HCT116 (cell line): Measurements from ENCODE around the gene SLC2A9. TPM values are rescaled to one million over a fixed set of nuclear protein-coding genes. Genes with fewer than 3 reads are reported as not detected.

ENCODE experiments used
- ATAC-seq: fragments of 200-7000 bp; cut with Tn5 transposase; 2 replicates; pipeline ENCODE4 v1.9.1; 2020; ENCODE audit warnings: mild to moderate bottlenecking, moderate library complexity
- BruUV-seq: library from RNA; stranded (reverse); fragments of 400-500 nt; replicated peaks from 2 replicates; lab custom pipeline; 2021; lab: Mats Ljungman, UMichigan
- CTCF ChIA-PET: fragments of 300-600 bp; sonication (Branson Sonifier 250); formaldehyde crosslinking; loops from one replicate; lab custom pipeline; 2021; ENCODE audit warnings: antibody characterized with exemption; lab: Charles Lee
- POLR2A ChIA-PET: fragments of 300-600, 350-600 bp; sonication (Branson Sonifier 250); formaldehyde crosslinking; loops from one replicate; lab custom pipeline; 2021; ENCODE audit warnings: antibody characterized with exemption; lab: Charles Lee
- RAD21 ChIA-PET, 2 experiments: fragments of 300-600 bp; sonication (Branson Sonifier 250); formaldehyde crosslinking; loops; one replicate each; lab custom pipeline; 2023; ENCODE audit warnings: low total read pairs in 2 of 2; ENCODE audit not compliant: uncharacterized antibody in 2 of 2, unreplicated experiment in 2 of 2, low non-redundant PET in 1 of 2; lab: Charles Lee
- DNase-seq: peaks from one replicate; pipeline ENCODE4 v3.0.0-alpha.2; 2010; ENCODE audit warnings: low read depth, low spot score
- H2AFZ ChIP-seq: fragments of 200-600 bp; shearing (Covaris generic), sonication (generic); 2 replicates; pipeline ENCODE4 v1.6.1; 2017; ENCODE audit warnings: low read depth, mixed run types, mixed read lengths, antibody characterized with exemption, low read length; ENCODE audit not compliant: poor library complexity, severe bottlenecking
- H3K27ac ChIP-seq: 2 replicates; pipeline ENCODE4 v1.5.1; 2012; ENCODE audit warnings: low read depth, low read length
- H3K27me3 ChIP-seq: fragments of 200-600 bp; sonication (generic); 2 replicates; pipeline ENCODE4 v1.6.1; 2016; ENCODE audit warnings: mixed run types, low read length, mixed read lengths; ENCODE audit not compliant: insufficient read depth
- H3K36me3 ChIP-seq, 2 experiments: fragments of 200-500 bp in 1 of 2; fragments of 200-600 bp in 1 of 2; sonication (Bioruptor generic) in 1 of 2; sonication (generic) in 1 of 2; 2 replicates each; pipeline versions ENCODE4 v1.5.1 to v1.6.1; 2014 to 2016; ENCODE audit warnings: low read length in 2 of 2, inconsistent platforms in 1 of 2, mixed read lengths in 1 of 2, mixed run types in 1 of 2; ENCODE audit not compliant: insufficient read depth in 2 of 2, control insufficient read depth in 1 of 2
- H3K4me1 ChIP-seq, 2 experiments: fragments of 200-600 bp in 1 of 2; sonication (generic) in 1 of 2; 2 replicates each; pipeline versions ENCODE4 v1.5.1 to v1.6.1; 2012 to 2017; ENCODE audit warnings: low read length in 2 of 2, inconsistent platforms in 1 of 2, mild to moderate bottlenecking in 1 of 2, mixed read lengths in 1 of 2, mixed run types in 1 of 2, moderate library complexity in 1 of 2; ENCODE audit not compliant: insufficient read depth in 2 of 2, control insufficient read depth in 1 of 2
- H3K4me2 ChIP-seq: fragments of 200-600 bp; sonication (generic); 2 replicates; pipeline ENCODE4 v1.6.1; 2017; ENCODE audit warnings: mixed run types, low read length, mixed read lengths
- H3K4me3 ChIP-seq, 2 experiments: fragments of 200-600 bp in 1 of 2; sonication (generic) in 1 of 2; replicated peaks in 1 of 2; 2 replicates each; pipeline ENCODE4 v1.5.1; 2011 to 2016; ENCODE audit warnings: low read length in 2 of 2, control low read depth in 1 of 2, low read depth in 1 of 2, mild to moderate bottlenecking in 1 of 2, mixed read lengths in 1 of 2, mixed run types in 1 of 2
- H3K79me2 ChIP-seq: fragments of 200-600 bp; sonication (generic); 2 replicates; pipeline ENCODE4 v1.6.1; 2017; ENCODE audit warnings: mild to moderate bottlenecking, mixed run types, low read length, moderate library complexity, mixed read lengths; ENCODE audit not compliant: insufficient read depth
- H3K9ac ChIP-seq: fragments of 200-600 bp; sonication (generic); 2 replicates; pipeline ENCODE4 v1.6.1; 2016; ENCODE audit warnings: low read length, mixed read lengths
- H3K9me2 ChIP-seq: fragments of 200-600 bp; sonication (generic), shearing (Covaris generic); 2 replicates; pipeline ENCODE4 v1.6.1; 2017; ENCODE audit warnings: mixed run types, mild to moderate bottlenecking, moderate library complexity; ENCODE audit not compliant: insufficient read depth
- H3K9me3 ChIP-seq, 2 experiments: fragments of 200-500 bp in 1 of 2; fragments of 200-600 bp in 1 of 2; sonication (Bioruptor generic) in 1 of 2; sonication (generic) in 1 of 2; 2 replicates each; pipeline ENCODE4 v1.6.1; 2014 to 2017; ENCODE audit warnings: low read length in 2 of 2, mixed read lengths in 2 of 2, inconsistent platforms in 1 of 2, low read depth in 1 of 2, mild to moderate bottlenecking in 1 of 2, mixed run types in 1 of 2, moderate library complexity in 1 of 2; ENCODE audit not compliant: control insufficient read depth in 1 of 2, insufficient read depth in 1 of 2
- H4K20me1 ChIP-seq: fragments of 200-600 bp; sonication (generic), shearing (Covaris generic); 2 replicates; pipeline ENCODE4 v1.6.1; 2017; ENCODE audit warnings: mixed run types, mild to moderate bottlenecking, moderate library complexity; ENCODE audit not compliant: insufficient read depth
- CBX3 ChIP-seq: IDR thresholded peaks from 2 replicates; pipeline ENCODE4 v1.6.1; 2012; ENCODE audit warnings: low read depth
- CTCF ChIP-seq, 3 experiments: fragments of 200-600 bp in 1 of 3; sonication (generic) in 1 of 3; IDR thresholded peaks in 2 of 3; conservative IDR thresholded peaks in 1 of 3; 2 replicates each; pipeline ENCODE4 v1.5.1; 2012 to 2017; ENCODE audit warnings: low read depth in 2 of 3, low read length in 2 of 3, antibody characterized with exemption in 1 of 3, borderline replicate concordance in 1 of 3, control low read depth in 1 of 3, mild to moderate bottlenecking in 1 of 3, mixed read lengths in 1 of 3, mixed run types in 1 of 3, moderate library complexity in 1 of 3; ENCODE audit not compliant: insufficient read depth in 1 of 3
- EGR1 ChIP-seq: IDR thresholded peaks from 2 replicates; pipeline ENCODE4 v1.6.1; 2012; ENCODE audit warnings: low read depth
- EZH2phosphoT487 ChIP-seq: fragments of 200-600 bp; IDR thresholded peaks from 2 replicates; pipeline ENCODE4 v1.6.1; 2018; ENCODE audit warnings: antibody characterized with exemption, borderline replicate concordance
- FOSL1 ChIP-seq: IDR thresholded peaks from 2 replicates; pipeline ENCODE4 v1.6.1; 2012; ENCODE audit warnings: low read depth
- MAX ChIP-seq: IDR thresholded peaks from 2 replicates; pipeline ENCODE4 v1.6.1; 2012
- POLR2A ChIP-seq: IDR thresholded peaks from 2 replicates; pipeline ENCODE4 v1.7.0; 2011; ENCODE audit warnings: borderline replicate concordance; ENCODE audit not compliant: insufficient read depth, insufficient read length; ENCODE audit errors: extremely low read depth
- POLR2AphosphoS5 ChIP-seq: IDR thresholded peaks from 2 replicates; pipeline ENCODE4 v1.6.1; 2011; ENCODE audit warnings: mild to moderate bottlenecking, low read depth, low read length, moderate library complexity
- SIN3A ChIP-seq: IDR thresholded peaks from 2 replicates; pipeline ENCODE4 v1.6.1; 2012; ENCODE audit warnings: low read depth
- SRF ChIP-seq: IDR thresholded peaks from 2 replicates; pipeline ENCODE4 v1.6.1; 2012; ENCODE audit warnings: low read depth
- TCF7L2 ChIP-seq: IDR thresholded peaks from 2 replicates; pipeline ENCODE4 v1.7.0; 2011; ENCODE audit warnings: borderline replicate concordance, inconsistent platforms; ENCODE audit not compliant: insufficient read depth, insufficient read length; ENCODE audit errors: extremely low read depth
- YY1 ChIP-seq: IDR thresholded peaks from 2 replicates; pipeline ENCODE4 v1.6.1; 2011; ENCODE audit warnings: low read length, low read depth, moderate library complexity, mild to moderate bottlenecking; ENCODE audit not compliant: insufficient replicate concordance; ENCODE audit errors: extremely low read depth
- ZFX ChIP-seq: fragments of 450-650 bp; IDR thresholded peaks from 2 replicates; pipeline ENCODE4 v1.6.1; 2017
- ZNF274 ChIP-seq: fragments of 200-500 bp; sonication (Bioruptor generic); IDR thresholded peaks from 2 replicates; pipeline ENCODE4 v1.6.1; 2014; ENCODE audit warnings: mild to moderate bottlenecking, low read depth, low read length, inconsistent platforms
- intact Hi-C: fragments of 100-400 bp; cut with micrococcal nuclease; formaldehyde crosslinking; loops from 2 replicates; pipeline ENCODE4 v1.10.0; 2022
- total RNA-seq: library from RNA; stranded (reverse); gene quantifications from one replicate; pipeline ENCODE4 v1.2.1, GENCODE V29; 2021; ENCODE audit not compliant: unreplicated experiment
- TF ChIP-seq, protein P1 (sequence below): IDR thresholded peaks from 2 replicates; pipeline ENCODE4 v1.6.1; 2011; ENCODE audit warnings: mild to moderate bottlenecking, low read length, moderate library complexity; ENCODE audit not compliant: insufficient replicate concordance; ENCODE audit errors: extremely low read depth
- TF ChIP-seq, protein P2 (sequence below): IDR thresholded peaks from 2 replicates; pipeline ENCODE4 v1.6.1; 2012

Gene SLC2A9
- total RNA-seq, 1 experiment from 2014 or later: 2.2 TPM

DNA sequence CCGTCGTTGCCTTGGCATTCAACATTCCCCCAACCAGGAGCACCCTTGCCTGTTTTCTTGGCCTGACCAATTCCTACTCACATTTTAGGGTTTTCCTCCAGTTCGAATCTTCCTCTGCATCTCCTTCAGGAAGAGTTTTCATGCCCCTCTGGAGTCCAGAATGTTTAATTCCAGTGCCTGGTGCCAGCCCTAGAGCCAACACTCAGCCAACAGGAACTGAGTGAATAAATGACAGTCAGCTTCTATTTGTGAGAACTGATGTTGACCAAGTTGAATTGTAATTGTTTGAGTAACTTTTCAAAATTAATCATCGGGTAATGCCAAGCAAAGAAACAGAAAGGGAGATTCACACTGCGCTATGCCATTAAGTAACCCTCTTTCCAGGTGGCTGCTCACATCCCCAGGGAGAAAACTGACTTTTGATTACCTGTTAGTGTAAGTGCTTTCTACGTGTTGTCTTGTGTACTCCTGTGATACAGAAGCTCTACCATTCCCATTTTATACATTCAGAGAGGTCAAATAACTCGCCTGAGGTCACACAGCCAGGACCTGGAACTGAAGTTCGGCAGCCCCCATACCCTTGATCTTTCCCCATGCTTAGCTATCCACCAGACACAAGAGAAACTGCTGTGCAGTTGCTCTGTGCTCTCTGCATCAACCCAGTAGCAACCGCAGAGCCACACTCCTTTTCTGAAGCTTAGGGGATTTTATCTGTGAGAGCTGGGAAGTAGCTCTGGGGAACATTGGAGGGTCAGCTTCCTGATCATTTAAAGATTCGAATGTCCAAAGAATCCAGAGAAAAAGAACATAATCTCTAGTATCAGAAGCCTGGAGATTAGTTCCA, 19.0 kb upstream of the SLC2A9 start:
- intact Hi-C loops: no loop called here
- DNase-seq (no peak), ATAC-seq (no peak)
- H3K36me3 ChIP-seq: no peaks in the 10 kb centered on the region
- H3K4me2 ChIP-seq: no peak overlapping the region
- no peak overlapping the region for H2AFZ ChIP-seq
- H4K20me1 ChIP-seq: no peaks in the 10 kb centered on the region
- H3K9ac ChIP-seq: no peak overlapping the region
- no peaks in the 10 kb centered on the region for H3K79me2 ChIP-seq
- no TSS peak for BruUV-seq
- peaks cover 9% of the 10 kb centered on the region in 2 experiments for H3K4me1 ChIP-seq
- CTCF ChIA-PET: no interaction called here
- no peaks in the 10 kb centered on the region for H3K9me2 ChIP-seq
- H3K27ac ChIP-seq: no peak overlapping the region
- RAD21 ChIA-PET: no interaction called here
- POLR2A ChIA-PET: no interaction called here
- TF ChIP-seq, protein P1, sequence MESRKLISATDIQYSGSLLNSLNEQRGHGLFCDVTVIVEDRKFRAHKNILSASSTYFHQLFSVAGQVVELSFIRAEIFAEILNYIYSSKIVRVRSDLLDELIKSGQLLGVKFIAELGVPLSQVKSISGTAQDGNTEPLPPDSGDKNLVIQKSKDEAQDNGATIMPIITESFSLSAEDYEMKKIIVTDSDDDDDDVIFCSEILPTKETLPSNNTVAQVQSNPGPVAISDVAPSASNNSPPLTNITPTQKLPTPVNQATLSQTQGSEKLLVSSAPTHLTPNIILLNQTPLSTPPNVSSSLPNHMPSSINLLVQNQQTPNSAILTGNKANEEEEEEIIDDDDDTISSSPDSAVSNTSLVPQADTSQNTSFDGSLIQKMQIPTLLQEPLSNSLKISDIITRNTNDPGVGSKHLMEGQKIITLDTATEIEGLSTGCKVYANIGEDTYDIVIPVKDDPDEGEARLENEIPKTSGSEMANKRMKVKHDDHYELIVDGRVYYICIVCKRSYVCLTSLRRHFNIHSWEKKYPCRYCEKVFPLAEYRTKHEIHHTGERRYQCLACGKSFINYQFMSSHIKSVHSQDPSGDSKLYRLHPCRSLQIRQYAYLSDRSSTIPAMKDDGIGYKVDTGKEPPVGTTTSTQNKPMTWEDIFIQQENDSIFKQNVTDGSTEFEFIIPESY: no peak
- no peak for TF ChIP-seq EGR1
- TF ChIP-seq MAX: no peak
- no peak for TF ChIP-seq FOSL1
- no peak for TF ChIP-seq POLR2A
- no peak for TF ChIP-seq SIN3A
- TF ChIP-seq YY1: no peak
- TF ChIP-seq CTCF (IDR thresholded peaks at IDR 0.05 in 2 of 3, conservative IDR thresholded peaks at IDR 0.05 in 1 of 3; ENCODE audit: borderline replicate concordance in 1 of 3, insufficient read depth in 1 of 3, low read depth in 2 of 3, low read length in 2 of 3): no peak
- no peak for TF ChIP-seq POLR2AphosphoS5
- no peak for TF ChIP-seq EZH2phosphoT487
- TF ChIP-seq ZFX: no peak
- TF ChIP-seq SRF: no peak
- TF ChIP-seq ZNF274: no peak
- no peak for TF ChIP-seq CBX3
- no peak for TF ChIP-seq TCF7L2
- TF ChIP-seq, protein P2, sequence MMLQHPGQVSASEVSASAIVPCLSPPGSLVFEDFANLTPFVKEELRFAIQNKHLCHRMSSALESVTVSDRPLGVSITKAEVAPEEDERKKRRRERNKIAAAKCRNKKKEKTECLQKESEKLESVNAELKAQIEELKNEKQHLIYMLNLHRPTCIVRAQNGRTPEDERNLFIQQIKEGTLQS: no peak
- H3K27me3 ChIP-seq: no peaks in the 10 kb centered on the region
- peaks cover 6 to 12% of the 10 kb centered on the region in 2 experiments; a peak in 3 of 4 replicates for H3K9me3 ChIP-seq
- H3K4me3 ChIP-seq: no peak overlapping the region
